A673 (cell line): ENCODE results near the gene TGM6. TPM values are rescaled to one million over a fixed set of nuclear protein-coding genes. Genes with fewer than 3 reads are reported as not detected.

Source experiments
- BruUV-seq: library from RNA; stranded (reverse); fragments of 400-500 nt; replicated peaks from 2 replicates; lab custom pipeline; 2021; lab: Mats Ljungman, UMichigan
- CTCF ChIA-PET: fragments of 300-600 bp; sonication (Branson Sonifier 250); formaldehyde crosslinking; loops from one replicate; lab custom pipeline; 2022; ENCODE audit warnings: antibody characterized with exemption; lab: Charles Lee
- POLR2A ChIA-PET: fragments of 300-600 bp; sonication (Branson Sonifier 250); formaldehyde crosslinking; loops from one replicate; lab custom pipeline; 2022; ENCODE audit warnings: antibody characterized with exemption; ENCODE audit not compliant: low non-redundant PET; lab: Charles Lee
- DNase-seq: peaks from one replicate; pipeline ENCODE4 v3.0.0-alpha.2; 2015; ENCODE audit warnings: low spot score
- H3K27ac ChIP-seq: fragments of 200-600 bp; sonication (generic); 2 replicates; pipeline ENCODE4 v1.5.1; 2016; ENCODE audit warnings: mixed run types, low read depth, mild to moderate bottlenecking, mixed read lengths, antibody characterized with exemption, low read length; ENCODE audit not compliant: poor library complexity, severe bottlenecking
- H3K27me3 ChIP-seq: fragments of 200-600 bp; sonication (generic); replicated peaks from 2 replicates; pipeline ENCODE4 v1.6.1; 2017; ENCODE audit warnings: mixed run types, low read depth, mild to moderate bottlenecking, mixed read lengths, antibody characterized with exemption, low read length; ENCODE audit not compliant: insufficient read depth, poor library complexity
- H3K36me3 ChIP-seq: fragments of 200-600 bp; sonication (generic); 2 replicates; pipeline ENCODE4 v1.6.1; 2016; ENCODE audit warnings: mixed run types, mild to moderate bottlenecking, mixed read lengths, antibody characterized with exemption, low read length; ENCODE audit not compliant: insufficient read depth, poor library complexity, severe bottlenecking
- H3K4me1 ChIP-seq: fragments of 200-600 bp; sonication (generic); 2 replicates; pipeline ENCODE4 v1.6.1; 2017; ENCODE audit warnings: mixed run types, mild to moderate bottlenecking, mixed read lengths, antibody characterized with exemption, low read length; ENCODE audit not compliant: insufficient read depth, poor library complexity, severe bottlenecking
- H3K4me3 ChIP-seq: fragments of 200-600 bp; sonication (generic); 2 replicates; pipeline ENCODE4 v1.5.1; 2016; ENCODE audit warnings: low read depth, mixed run types, mild to moderate bottlenecking, mixed read lengths, low read length; ENCODE audit not compliant: poor library complexity, severe bottlenecking
- H3K9me3 ChIP-seq: fragments of 200-600 bp; sonication (generic); 2 replicates; pipeline ENCODE4 v1.6.1; 2016; ENCODE audit warnings: mixed run types, low read depth, mild to moderate bottlenecking, mixed read lengths, antibody characterized with exemption, low read length; ENCODE audit not compliant: poor library complexity, severe bottlenecking
- CTCF ChIP-seq: fragments of 300-800, 200-600 bp; sonication (generic); conservative IDR thresholded peaks from 2 replicates; pipeline ENCODE4 v1.5.1; 2017; ENCODE audit warnings: low read depth, mild to moderate bottlenecking, antibody characterized with exemption, low read length, moderate library complexity, mixed read lengths
- EZH2 ChIP-seq: fragments of 200-600 bp; sonication (generic); IDR thresholded peaks from 2 replicates; pipeline ENCODE4 v1.6.1; 2017; ENCODE audit warnings: borderline replicate concordance, low read depth, mild to moderate bottlenecking, mixed read lengths, antibody characterized with exemption, low read length; ENCODE audit not compliant: poor library complexity, severe bottlenecking
- intact Hi-C: fragments of 100-400 bp; cut with micrococcal nuclease; formaldehyde crosslinking; loops from one replicate; pipeline ENCODE4 v1.10.0; 2022; ENCODE audit not compliant: unreplicated experiment
- total RNA-seq: library from RNA; stranded (reverse); gene quantifications from 2 replicates; pipeline ENCODE4 v1.2.3, GENCODE V29; 2021

TGM6 gene
- total RNA-seq, 1 experiment from 2014 or later: not detected

- intact Hi-C loops: no loop called here
- no peaks in the 10 kb centered on the region for H3K4me1 ChIP-seq
- no peaks in the 10 kb centered on the region for H3K9me3 ChIP-seq
- H3K27ac ChIP-seq: no peak overlapping the region
- no TSS peak for BruUV-seq
- no peaks in the 10 kb centered on the region for H3K27me3 ChIP-seq
- DNase-seq: no peak
- POLR2A ChIA-PET: no interaction called here
- CTCF ChIA-PET: no interaction called here
- TF ChIP-seq CTCF: no peak
- no peak for TF ChIP-seq EZH2
- no peak overlapping the region for H3K4me3 ChIP-seq
- H3K36me3 ChIP-seq: no peaks in the 10 kb centered on the region
Observed at GRCh38 chr20:2416541-2417212, 36.0 kb downstream of the TGM6 start.

- H3K27ac ChIP-seq: no peak overlapping the region
- POLR2A ChIA-PET: no interaction called here
- H3K27me3 ChIP-seq: no peaks in the 10 kb centered on the region
- H3K9me3 ChIP-seq: no peaks in the 10 kb centered on the region
- BruUV-seq: no TSS peak
- no peak for DNase-seq
- intact Hi-C loops: no loop called here
- H3K4me1 ChIP-seq: no peaks in the 10 kb centered on the region
- H3K36me3 ChIP-seq: no peaks in the 10 kb centered on the region
- TF ChIP-seq CTCF (no peak), EZH2 (no peak)
- CTCF ChIA-PET: no interaction called here
- no peak overlapping the region for H3K4me3 ChIP-seq
Observed at GRCh38 chr20:2417213-2417541, 36.5 kb downstream of the TGM6 start.

- no peak for TF ChIP-seq EZH2
- TF ChIP-seq CTCF: no peak
- POLR2A ChIA-PET: no interaction called here
- BruUV-seq: no TSS peak
- no peaks in the 10 kb centered on the region for H3K27me3 ChIP-seq
- H3K4me1 ChIP-seq: no peaks in the 10 kb centered on the region
- no peaks in the 10 kb centered on the region for H3K36me3 ChIP-seq
- CTCF ChIA-PET: no interaction called here
- no peak overlapping the region for H3K4me3 ChIP-seq
- no peak overlapping the region for H3K27ac ChIP-seq
- intact Hi-C loops: no loop called here
- H3K9me3 ChIP-seq: no peaks in the 10 kb centered on the region
- no peak for DNase-seq
Observed at GRCh38 chr20:2418388-2418787, 37.7 kb downstream of the TGM6 start.
